GM12801 (cell line): Measurements from ENCODE around the gene SARDH.

Experiments
- TF ChIP-seq, protein P1 (sequence below): IDR thresholded peaks from one replicate; pipeline ENCODE4 v1.5.1; 2011; ENCODE audit warnings: control low read depth; ENCODE audit not compliant: insufficient read length; ENCODE audit errors: extremely low read depth

SARDH gene

DNA sequence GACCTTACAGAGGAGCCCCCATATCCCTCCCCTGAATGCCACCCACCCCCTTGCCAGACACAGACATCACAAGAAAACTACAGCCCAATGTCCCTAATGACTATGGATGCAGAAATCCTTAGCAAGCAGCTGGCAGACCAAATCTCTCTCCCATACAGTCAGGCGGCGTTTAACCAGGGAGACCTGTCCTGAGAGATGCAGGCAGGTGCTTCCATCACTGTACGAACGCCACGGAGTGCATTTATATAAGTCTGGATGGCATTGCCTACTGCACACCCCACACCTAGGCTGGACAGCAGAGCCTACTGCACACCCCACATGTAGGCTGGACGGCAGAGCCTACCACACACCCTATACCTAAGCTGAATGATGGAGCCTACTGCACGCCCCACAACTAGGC is 34.4 kb upstream of the SARDH start:
- TF ChIP-seq, protein P1, sequence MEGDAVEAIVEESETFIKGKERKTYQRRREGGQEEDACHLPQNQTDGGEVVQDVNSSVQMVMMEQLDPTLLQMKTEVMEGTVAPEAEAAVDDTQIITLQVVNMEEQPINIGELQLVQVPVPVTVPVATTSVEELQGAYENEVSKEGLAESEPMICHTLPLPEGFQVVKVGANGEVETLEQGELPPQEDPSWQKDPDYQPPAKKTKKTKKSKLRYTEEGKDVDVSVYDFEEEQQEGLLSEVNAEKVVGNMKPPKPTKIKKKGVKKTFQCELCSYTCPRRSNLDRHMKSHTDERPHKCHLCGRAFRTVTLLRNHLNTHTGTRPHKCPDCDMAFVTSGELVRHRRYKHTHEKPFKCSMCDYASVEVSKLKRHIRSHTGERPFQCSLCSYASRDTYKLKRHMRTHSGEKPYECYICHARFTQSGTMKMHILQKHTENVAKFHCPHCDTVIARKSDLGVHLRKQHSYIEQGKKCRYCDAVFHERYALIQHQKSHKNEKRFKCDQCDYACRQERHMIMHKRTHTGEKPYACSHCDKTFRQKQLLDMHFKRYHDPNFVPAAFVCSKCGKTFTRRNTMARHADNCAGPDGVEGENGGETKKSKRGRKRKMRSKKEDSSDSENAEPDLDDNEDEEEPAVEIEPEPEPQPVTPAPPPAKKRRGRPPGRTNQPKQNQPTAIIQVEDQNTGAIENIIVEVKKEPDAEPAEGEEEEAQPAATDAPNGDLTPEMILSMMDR: no peak

DNA sequence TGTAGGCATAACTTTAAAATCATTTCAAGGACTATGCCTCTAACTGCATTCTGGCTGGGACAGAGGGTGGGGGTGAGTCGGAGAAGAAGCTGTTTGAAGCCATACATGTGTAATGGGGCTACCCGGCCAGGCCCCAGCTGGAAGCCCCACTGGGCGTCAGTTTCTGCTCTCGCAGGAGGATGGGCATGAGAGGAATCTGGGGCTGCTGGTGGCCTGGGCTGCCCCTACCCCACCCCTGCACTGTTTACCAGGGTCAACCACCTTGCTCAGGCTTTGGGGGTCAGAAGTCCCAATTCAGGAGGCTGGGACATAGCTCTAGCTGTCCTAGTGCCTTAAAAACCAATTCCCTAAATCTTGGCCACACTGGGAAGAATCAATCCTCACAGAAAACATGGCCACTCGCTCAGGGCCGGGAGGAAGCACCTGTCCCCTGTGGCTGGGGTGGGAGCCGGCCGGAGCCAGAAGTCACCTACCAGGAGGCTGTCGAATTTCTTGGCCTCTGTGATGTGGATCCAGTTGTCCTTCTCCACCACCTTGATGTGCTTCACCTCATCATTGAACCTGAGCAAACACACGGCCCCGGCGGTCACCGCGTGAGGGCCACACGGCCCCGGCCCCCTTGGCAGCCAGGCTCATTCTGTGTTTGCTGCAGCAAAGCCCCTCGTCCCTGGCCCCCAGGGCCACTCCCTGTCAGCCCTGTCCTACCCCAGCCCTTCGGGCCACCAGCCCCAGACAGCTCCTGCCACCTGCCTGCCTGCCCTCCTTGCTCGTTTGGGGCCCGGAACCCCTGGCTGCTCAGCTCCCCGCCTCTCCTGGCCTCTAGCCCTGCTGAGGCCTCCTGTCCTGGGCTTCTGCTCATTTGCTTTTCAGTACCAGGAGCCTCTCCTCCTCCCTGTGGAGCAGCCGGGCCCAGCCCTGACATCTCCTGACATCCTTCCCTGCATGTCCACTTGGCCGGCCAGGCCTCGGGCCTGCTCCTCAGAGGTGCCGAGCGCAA is 33.6 kb upstream of the SARDH start:
- TF ChIP-seq, protein P1: no peak

GRCh38 chr9:133770076-133770777 is 32.1 kb upstream of the SARDH start:
- TF ChIP-seq, protein P1: no peak

DNA sequence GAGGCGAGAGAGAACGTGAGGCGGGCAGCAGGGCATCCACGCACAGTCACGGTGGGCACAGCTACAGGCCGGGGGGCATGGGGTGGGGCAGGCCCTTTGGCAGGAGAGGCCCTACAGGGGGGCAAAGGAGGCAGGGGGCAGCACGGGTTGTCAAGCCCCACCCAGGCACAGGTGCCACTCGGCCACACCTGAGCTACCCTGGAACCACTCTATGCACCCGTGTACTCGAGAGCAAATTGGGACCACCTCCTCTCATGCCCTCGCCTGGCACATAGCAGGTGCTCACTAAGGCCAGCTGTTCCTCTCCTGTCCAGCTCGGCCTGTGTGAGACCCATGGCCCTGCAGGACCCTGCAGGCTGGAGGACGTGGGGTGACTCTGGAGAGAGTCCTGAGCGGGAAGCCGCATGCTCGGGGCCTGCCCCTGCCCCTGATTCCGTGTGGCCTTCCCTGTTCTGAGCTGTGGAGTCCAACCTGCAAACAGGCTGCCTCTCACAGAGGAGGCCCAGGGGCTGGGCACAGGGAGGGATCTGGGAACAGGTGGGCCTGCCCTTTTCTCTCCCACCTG is 31.4 kb upstream of the SARDH start:
- TF ChIP-seq, protein P1: no peak

DNA sequence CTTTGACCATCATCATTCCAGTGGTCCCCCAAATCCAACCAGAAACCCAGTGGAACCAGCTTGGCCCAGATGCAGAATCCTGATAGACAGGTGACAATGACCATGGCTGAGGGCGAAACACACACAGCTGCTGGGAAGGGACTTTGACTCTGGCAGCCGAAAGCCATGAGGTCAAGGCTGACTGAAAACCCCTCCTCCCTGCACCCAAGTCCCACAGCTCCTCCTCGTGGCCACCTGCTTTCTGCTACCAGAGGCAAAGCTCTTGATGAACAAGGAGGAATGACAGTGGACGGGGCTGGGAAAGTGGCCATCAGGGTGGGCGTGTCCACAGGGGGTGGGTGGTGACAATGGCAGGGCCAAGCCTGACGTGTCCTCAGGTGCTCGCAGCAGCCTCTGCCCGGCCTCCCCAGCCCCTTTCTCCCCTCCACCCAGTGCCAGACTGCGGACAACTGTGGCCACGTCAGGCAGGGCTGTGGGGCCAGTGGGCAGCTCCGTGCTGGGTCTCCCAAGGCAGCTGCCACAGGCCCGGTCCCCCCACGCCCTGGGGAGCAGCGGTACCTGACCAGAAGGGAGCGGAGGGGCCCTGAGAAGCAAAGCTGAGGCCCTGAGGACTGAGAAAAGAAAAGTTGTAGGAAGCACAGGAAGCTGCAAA is 30.8 kb upstream of the SARDH start:
- TF ChIP-seq, protein P1: no peak

GRCh38 chr9:133768371-133768858 is 30.3 kb upstream of the SARDH start:
- TF ChIP-seq, protein P1: no peak
